ENCODE results near the gene ALK.

Gene ALK

GRCh38 chr2:29227935-29228675 lies 693.3 kb downstream of the ALK start:
- no peak overlapping the region for H3K4me2 ChIP-seq
- H3K79me2 ChIP-seq (ENCODE audit: insufficient read depth, low read depth), result no peaks in the 10 kb centered on the region
- H3K27me3 ChIP-seq (ENCODE audit: insufficient read depth, low read depth), result no peaks in the 10 kb centered on the region
- TF ChIP-seq CTCF (conservative IDR thresholded peaks at IDR 0.05; ENCODE audit: low read depth, low read length), result no peak
- H3K4me3 ChIP-seq (IDR thresholded peaks at IDR 0.05; ENCODE audit: insufficient read depth, low read depth, low read length), result no peak overlapping the region
- H3K27ac ChIP-seq, result no peak overlapping the region
- H3K4me1 ChIP-seq (ENCODE audit: low read depth, poor library complexity, severe bottlenecking), result no peaks in the 10 kb centered on the region
- H4K20me1 ChIP-seq (ENCODE audit: insufficient read depth), result no peaks in the 10 kb centered on the region
- H3K36me3 ChIP-seq (ENCODE audit: insufficient read depth), result no peaks in the 10 kb centered on the region
- no peak overlapping the region for H2AFZ ChIP-seq (ENCODE audit: low read depth)
- H3K9ac ChIP-seq, result no peak overlapping the region

GRCh38 chr2:29226808-29227207 lies 694.6 kb downstream of the ALK start:
- Histone ChIP-seq H3K36me3 (ENCODE audit: insufficient read depth) (no peaks in the 10 kb centered on the region), H2AFZ (ENCODE audit: low read depth) (no peak overlapping the region), H3K4me3 (IDR thresholded peaks at IDR 0.05; ENCODE audit: insufficient read depth, low read depth, low read length) (no peak overlapping the region), H3K79me2 (ENCODE audit: insufficient read depth, low read depth) (no peaks in the 10 kb centered on the region), H4K20me1 (ENCODE audit: insufficient read depth) (no peaks in the 10 kb centered on the region), H3K27ac (no peak overlapping the region), H3K27me3 (ENCODE audit: insufficient read depth, low read depth) (no peaks in the 10 kb centered on the region), H3K4me1 (ENCODE audit: low read depth, poor library complexity, severe bottlenecking) (no peaks in the 10 kb centered on the region), H3K4me2 (no peak overlapping the region), H3K9ac (no peak overlapping the region)
- no peak for TF ChIP-seq CTCF (conservative IDR thresholded peaks at IDR 0.05; ENCODE audit: low read depth, low read length)

- H3K4me2 ChIP-seq, result no peak overlapping the region
- TF ChIP-seq CTCF (conservative IDR thresholded peaks at IDR 0.05; ENCODE audit: low read depth, low read length), result no peak
- H3K36me3 ChIP-seq (ENCODE audit: insufficient read depth), result no peaks in the 10 kb centered on the region
- no peaks in the 10 kb centered on the region for H3K79me2 ChIP-seq (ENCODE audit: insufficient read depth, low read depth)
- H3K4me1 ChIP-seq (ENCODE audit: low read depth, poor library complexity, severe bottlenecking), result no peaks in the 10 kb centered on the region
- no peak overlapping the region for H3K27ac ChIP-seq
- H3K9ac ChIP-seq, result no peak overlapping the region
- H2AFZ ChIP-seq (ENCODE audit: low read depth), result no peak overlapping the region
- H4K20me1 ChIP-seq (ENCODE audit: insufficient read depth), result no peaks in the 10 kb centered on the region
- no peaks in the 10 kb centered on the region for H3K27me3 ChIP-seq (ENCODE audit: insufficient read depth, low read depth)
- H3K4me3 ChIP-seq (IDR thresholded peaks at IDR 0.05; ENCODE audit: insufficient read depth, low read depth, low read length), result no peak overlapping the region
Measured at GRCh38 chr2:29226375-29226774, 695.0 kb downstream of the ALK start.

- H3K4me2 ChIP-seq, result no peak overlapping the region
- no peaks in the 10 kb centered on the region for H4K20me1 ChIP-seq (ENCODE audit: insufficient read depth)
- TF ChIP-seq CTCF (conservative IDR thresholded peaks at IDR 0.05; ENCODE audit: low read depth, low read length), result no peak
- H3K4me1 ChIP-seq (ENCODE audit: low read depth, poor library complexity, severe bottlenecking), result no peaks in the 10 kb centered on the region
- H3K36me3 ChIP-seq (ENCODE audit: insufficient read depth), result no peaks in the 10 kb centered on the region
- H3K9ac ChIP-seq, result no peak overlapping the region
- H2AFZ ChIP-seq (ENCODE audit: low read depth), result no peak overlapping the region
- no peaks in the 10 kb centered on the region for H3K79me2 ChIP-seq (ENCODE audit: insufficient read depth, low read depth)
- no peak overlapping the region for H3K4me3 ChIP-seq (IDR thresholded peaks at IDR 0.05; ENCODE audit: insufficient read depth, low read depth, low read length)
- H3K27ac ChIP-seq, result no peak overlapping the region
- no peaks in the 10 kb centered on the region for H3K27me3 ChIP-seq (ENCODE audit: insufficient read depth, low read depth)
Measured at GRCh38 chr2:29225814-29226213, 695.6 kb downstream of the ALK start.
